H9 (cell line): ENCODE data around the gene PMCH. TPM values are rescaled to one million over a fixed set of nuclear protein-coding genes. Genes with fewer than 3 reads are reported as not detected.

Source experiments
- DNase-seq: peaks from one replicate; pipeline ENCODE4 v3.0.0-alpha.2; 2017
- H2AFZ ChIP-seq: one replicate; pipeline ENCODE4 v1.6.1; 2013; ENCODE audit warnings: mild to moderate bottlenecking, low read length, control low read depth, moderate library complexity
- H2AK5ac ChIP-seq: 2 replicates; pipeline ENCODE4 v1.6.1; 2013; ENCODE audit warnings: low read length, control low read depth, mixed read lengths; ENCODE audit not compliant: insufficient read length
- H2BK120ac ChIP-seq: one replicate; pipeline ENCODE4 v1.6.1; 2013; ENCODE audit warnings: low read depth, mild to moderate bottlenecking, low read length, control low read depth, inconsistent platforms; ENCODE audit not compliant: poor library complexity, severe bottlenecking
- H2BK12ac ChIP-seq: 2 replicates; pipeline ENCODE4 v1.6.1; 2013; ENCODE audit warnings: low read length, control low read depth, mixed read lengths, low read depth; ENCODE audit not compliant: insufficient read length
- H2BK15ac ChIP-seq: 2 replicates; pipeline ENCODE4 v1.6.1; 2013; ENCODE audit warnings: low read depth, low read length, control low read depth
- H2BK20ac ChIP-seq: one replicate; pipeline ENCODE4 v1.6.1; 2013; ENCODE audit warnings: low read depth, mild to moderate bottlenecking, low read length, control low read depth, inconsistent platforms; ENCODE audit not compliant: poor library complexity, severe bottlenecking
- H2BK5ac ChIP-seq: 2 replicates; pipeline ENCODE4 v1.6.1; 2013; ENCODE audit warnings: low read length, control low read depth, mixed read lengths; ENCODE audit not compliant: insufficient read length
- H3K14ac ChIP-seq: 2 replicates; pipeline ENCODE4 v1.6.1; 2013; ENCODE audit warnings: low read length, control low read depth; ENCODE audit not compliant: insufficient read depth
- H3K18ac ChIP-seq: 2 replicates; pipeline ENCODE4 v1.6.1; 2013; ENCODE audit warnings: low read depth, mild to moderate bottlenecking, mixed read lengths, low read length, control low read depth; ENCODE audit not compliant: insufficient read length
- H3K23ac ChIP-seq: 2 replicates; pipeline ENCODE4 v1.6.1; 2013; ENCODE audit warnings: low read length, control low read depth, mixed read lengths, low read depth; ENCODE audit not compliant: insufficient read length
- H3K23me2 ChIP-seq: 2 replicates; pipeline ENCODE4 v1.6.1; 2013; ENCODE audit warnings: low read depth, mild to moderate bottlenecking, mixed read lengths, low read length, control low read depth; ENCODE audit not compliant: insufficient read length, poor library complexity, severe bottlenecking
- H3K27ac ChIP-seq: 2 replicates; pipeline ENCODE4 v1.5.1; 2013; ENCODE audit warnings: low read length, control low read depth, mixed read lengths, low read depth; ENCODE audit not compliant: insufficient read length
- H3K27me3 ChIP-seq: 2 replicates; pipeline ENCODE4 v1.6.1; 2013; ENCODE audit warnings: low read length, control low read depth, inconsistent platforms; ENCODE audit not compliant: insufficient read depth
- H3K4ac ChIP-seq: 2 replicates; pipeline ENCODE4 v1.6.1; 2013; ENCODE audit warnings: low read depth, mild to moderate bottlenecking, control low read depth, inconsistent platforms, low read length, moderate library complexity
- H3K4me1 ChIP-seq: 2 replicates; pipeline ENCODE4 v1.6.1; 2013; ENCODE audit warnings: low read length, control low read depth, inconsistent platforms; ENCODE audit not compliant: insufficient read depth
- H3K4me2 ChIP-seq: 2 replicates; pipeline ENCODE4 v1.6.1; 2013; ENCODE audit warnings: low read length, control low read depth, mixed read lengths; ENCODE audit not compliant: insufficient read length, insufficient read depth
- H3K56ac ChIP-seq: 2 replicates; pipeline ENCODE4 v1.6.1; 2013; ENCODE audit warnings: low read depth, mild to moderate bottlenecking, mixed read lengths, low read length, control low read depth; ENCODE audit not compliant: insufficient read length
- H3K79me1 ChIP-seq: 2 replicates; pipeline ENCODE4 v1.6.1; 2013; ENCODE audit warnings: low read depth, mild to moderate bottlenecking, moderate library complexity, low read length, control low read depth, inconsistent platforms; ENCODE audit not compliant: insufficient read depth, poor library complexity, severe bottlenecking
- H3K79me2 ChIP-seq: 2 replicates; pipeline ENCODE4 v1.6.1; 2013; ENCODE audit warnings: low read length, control low read depth, inconsistent platforms; ENCODE audit not compliant: insufficient read depth
- H3K9ac ChIP-seq: 2 replicates; pipeline ENCODE4 v1.6.1; 2013; ENCODE audit warnings: low read length, control low read depth, mixed read lengths; ENCODE audit not compliant: insufficient read length; ENCODE audit errors: extremely low read depth
- H3K9me3 ChIP-seq: one replicate; pipeline ENCODE4 v1.6.1; 2013; ENCODE audit warnings: low read depth, low read length, inconsistent platforms; ENCODE audit not compliant: control insufficient read depth
- H3T11ph ChIP-seq: one replicate; pipeline ENCODE4 v1.6.1; 2013; ENCODE audit warnings: mild to moderate bottlenecking, low read length, control low read depth, inconsistent platforms
- H4K20me1 ChIP-seq: one replicate; pipeline ENCODE4 v1.6.1; 2013; ENCODE audit not compliant: control insufficient read depth, insufficient read length, insufficient read depth
- H4K5ac ChIP-seq: 2 replicates; pipeline ENCODE4 v1.6.1; 2013; ENCODE audit warnings: low read depth, mild to moderate bottlenecking, mixed read lengths, low read length, control low read depth; ENCODE audit not compliant: insufficient read length
- H4K8ac ChIP-seq: replicated peaks from 2 replicates; pipeline ENCODE4 v1.6.1; 2013; ENCODE audit warnings: low read length, control low read depth, mixed read lengths, low read depth; ENCODE audit not compliant: insufficient read length
- H4K91ac ChIP-seq: 2 replicates; pipeline ENCODE4 v1.6.1; 2013; ENCODE audit warnings: low read depth, mild to moderate bottlenecking, moderate library complexity, mixed read lengths, low read length, control low read depth; ENCODE audit not compliant: insufficient read length
- H3K27ac Mint-ChIP-seq, 3 experiments: 2 replicates in 2 of 3; 3 replicates in 1 of 3; pipeline ENCODE4 v1.8.0; 2020 to 2021; ENCODE audit warnings: mixed read lengths in 3 of 3, mild to moderate bottlenecking in 1 of 3, moderate library complexity in 1 of 3
- H3K27me3 Mint-ChIP-seq: 2 replicates; pipeline ENCODE4 v1.8.0; 2021; ENCODE audit warnings: low read depth, mild to moderate bottlenecking, moderate library complexity, mixed read lengths
- H3K36me3 Mint-ChIP-seq, 3 experiments: 2 replicates in 2 of 3; 3 replicates in 1 of 3; pipeline ENCODE4 v1.8.0; 2020 to 2021; ENCODE audit warnings: low read depth in 3 of 3, mixed read lengths in 3 of 3; ENCODE audit not compliant: insufficient read depth in 1 of 3
- H3K4me1 Mint-ChIP-seq, 2 experiments: 2 replicates each; pipeline ENCODE4 v1.8.0; 2020; ENCODE audit warnings: mixed read lengths in 2 of 2
- H3K4me3 Mint-ChIP-seq, 2 experiments: 2 replicates in 1 of 2; 3 replicates in 1 of 2; pipeline ENCODE4 v1.8.0; 2020 to 2021; ENCODE audit warnings: mild to moderate bottlenecking in 2 of 2, mixed read lengths in 2 of 2, moderate library complexity in 1 of 2
- H3K9me3 Mint-ChIP-seq, 2 experiments: 2 replicates in 1 of 2; 3 replicates in 1 of 2; pipeline ENCODE4 v1.8.0; 2020; ENCODE audit warnings: mild to moderate bottlenecking in 2 of 2, mixed read lengths in 2 of 2, moderate library complexity in 1 of 2
- CTCF ChIP-seq: fragments of 200-600 bp; sonication (generic); conservative IDR thresholded peaks from 3 replicates; pipeline ENCODE4 v1.8.0; 2021; ENCODE audit warnings: antibody characterized with exemption, mild to moderate bottlenecking
- WGBS: extraction: QIAGEN DNeasy Blood & Tissue Kit; methylation state at CpG from one replicate; pipeline ENCODE4 v1.1.7; 2013; ENCODE audit warnings: missing lambda C conversion rate, low lambda C conversion rate, mixed read lengths; ENCODE audit not compliant: insufficient read length; ENCODE audit errors: extremely low coverage; 5-methylcytosine and 5-hydroxymethylcytosine counted together
- total RNA-seq: library from RNA; stranded (reverse); gene quantifications from 2 replicates; pipeline ENCODE4 v1.2.1, GENCODE V29; 2021

The PMCH gene
- total RNA-seq, 1 experiment from 2014 or later = not detected

- no peak overlapping the region for H3K9ac ChIP-seq
- H3K27ac ChIP-seq = no peak overlapping the region
- no peak overlapping the region for H2BK12ac ChIP-seq
- no peak overlapping the region for H3K14ac ChIP-seq
- DNase-seq = no peak
- H3K23ac ChIP-seq = no peak overlapping the region
- no peak overlapping the region for H2BK20ac ChIP-seq
- no peak overlapping the region for H3K4me3 Mint-ChIP-seq
- H3K23me2 ChIP-seq = no peaks in the 10 kb centered on the region
- H4K91ac ChIP-seq = no peak overlapping the region
- H3K79me1 ChIP-seq = no peaks in the 10 kb centered on the region
- H3K9me3 ChIP-seq = no peaks in the 10 kb centered on the region
- H3K4ac ChIP-seq = no peak overlapping the region
- H3K27me3 Mint-ChIP-seq = no peaks in the 10 kb centered on the region
- no peak overlapping the region for H4K5ac ChIP-seq
- no peak overlapping the region for H2BK5ac ChIP-seq
- no peak overlapping the region for H2BK120ac ChIP-seq
- no peak overlapping the region for H2AFZ ChIP-seq
- no peak overlapping the region for H2AK5ac ChIP-seq
- no CpG with 5 or more reads among the region's 2 CpGs for WGBS
- no peak overlapping the region for H3K56ac ChIP-seq
- H3K18ac ChIP-seq = no peak overlapping the region
- no peaks in the 10 kb centered on the region for H3K4me1 Mint-ChIP-seq
- no peaks in the 10 kb centered on the region for H3K27me3 ChIP-seq
- no peak overlapping the region for H3K27ac Mint-ChIP-seq
- H3T11ph ChIP-seq = no peak overlapping the region
- no peak overlapping the region for H2BK15ac ChIP-seq
- no peak overlapping the region for H3K4me2 ChIP-seq
- no peaks in the 10 kb centered on the region for H3K9me3 Mint-ChIP-seq
- no peak overlapping the region for H4K8ac ChIP-seq
- no peaks in the 10 kb centered on the region for H3K79me2 ChIP-seq
- H4K20me1 ChIP-seq = no peaks in the 10 kb centered on the region
- H3K4me1 ChIP-seq = no peaks in the 10 kb centered on the region
- H3K36me3 Mint-ChIP-seq = no peaks in the 10 kb centered on the region; a peak in 2 of 7 replicates
- TF ChIP-seq CTCF = no peak
Observed at GRCh38 chr12:102182635-102183034, 15.0 kb downstream of the PMCH start.
